ENCODE data around the gene TAF12.
"Not testable (repeated sequence)": the region's sequence is repeated elsewhere in the genome, so short reads cannot be mapped to it uniquely, and the experiment has no call there.

Gene TAF12

DNA sequence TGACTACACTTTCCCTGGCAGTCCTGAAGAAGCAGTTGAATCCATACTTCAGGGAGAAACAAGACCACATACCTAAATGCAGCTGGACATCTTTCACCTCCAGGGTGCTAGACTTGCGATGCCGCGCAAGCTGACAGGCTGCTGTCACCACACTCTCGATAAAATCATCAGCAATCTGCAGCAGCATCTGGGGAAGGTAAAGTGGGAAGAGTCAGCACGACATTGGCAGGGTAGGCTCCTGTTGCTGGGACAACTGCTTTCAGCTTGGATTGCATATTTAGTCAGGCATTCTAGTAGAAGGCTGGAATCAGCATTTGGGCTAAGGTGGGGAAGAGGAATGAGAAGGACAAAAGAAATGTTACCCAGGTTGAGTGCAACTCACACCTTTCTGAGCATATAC, 29.7 kb downstream of the TAF12 start:
- ChIA-PET CTCF (no interaction called here), POLR2A (no interaction called here)
- TF ChIP-seq FOXM1 (IDR thresholded peaks at IDR 0.05; ENCODE audit: borderline replicate concordance) (no peak), NFRKB (IDR thresholded peaks at IDR 0.05) (no peak), CTBP1 (IDR thresholded peaks at IDR 0.05; ENCODE audit: borderline replicate concordance) (no peak), BHLHE40 (IDR thresholded peaks at IDR 0.05; ENCODE audit: borderline replicate concordance) (no peak), TARDBP (IDR thresholded peaks at IDR 0.05) (no peak), SUZ12 (IDR thresholded peaks at IDR 0.05) (no peak), SP1 (IDR thresholded peaks at IDR 0.05) (no peak), FOXK2 (IDR thresholded peaks at IDR 0.05) (no peak), ELF4 (IDR thresholded peaks at IDR 0.05) (no peak), HDGF (IDR thresholded peaks at IDR 0.05; ENCODE audit: borderline replicate concordance) (no peak), L3MBTL2 (conservative IDR thresholded peaks at IDR 0.05) (no peak), ARNT (IDR thresholded peaks at IDR 0.05) (no peak), LEF1 (IDR thresholded peaks at IDR 0.05; ENCODE audit: borderline replicate concordance) (no peak), ZNF384 (IDR thresholded peaks at IDR 0.05) (no peak), FOXA1 (IDR thresholded peaks at IDR 0.05) (no peak)
- TF ChIP-seq, protein P1, sequence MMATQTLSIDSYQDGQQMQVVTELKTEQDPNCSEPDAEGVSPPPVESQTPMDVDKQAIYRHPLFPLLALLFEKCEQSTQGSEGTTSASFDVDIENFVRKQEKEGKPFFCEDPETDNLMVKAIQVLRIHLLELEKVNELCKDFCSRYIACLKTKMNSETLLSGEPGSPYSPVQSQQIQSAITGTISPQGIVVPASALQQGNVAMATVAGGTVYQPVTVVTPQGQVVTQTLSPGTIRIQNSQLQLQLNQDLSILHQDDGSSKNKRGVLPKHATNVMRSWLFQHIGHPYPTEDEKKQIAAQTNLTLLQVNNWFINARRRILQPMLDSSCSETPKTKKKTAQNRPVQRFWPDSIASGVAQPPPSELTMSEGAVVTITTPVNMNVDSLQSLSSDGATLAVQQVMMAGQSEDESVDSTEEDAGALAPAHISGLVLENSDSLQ (IDR thresholded peaks at IDR 0.05), result no peak
- DNase-seq (ENCODE audit: extremely low spot score), result no peak

DNA sequence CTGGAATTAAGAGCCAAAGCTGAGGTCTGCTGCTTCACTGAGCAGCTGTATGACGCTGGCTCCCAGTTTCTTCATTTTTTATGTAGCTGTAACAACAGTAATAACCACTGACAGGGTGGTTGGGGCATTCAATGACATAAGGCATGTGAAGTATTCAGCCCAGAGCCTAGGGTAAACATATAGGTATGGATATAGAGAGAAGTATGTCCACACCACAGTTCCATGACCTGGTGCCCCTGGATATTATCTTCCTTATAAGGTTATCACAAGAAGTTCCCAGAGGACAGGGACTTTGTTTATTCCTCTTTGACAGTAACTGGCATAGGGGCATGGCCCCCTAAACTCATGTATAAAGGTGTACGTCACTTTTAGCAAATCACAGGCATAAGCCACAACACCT, 36.1 kb downstream of the TAF12 start:
- no peak for DNase-seq (ENCODE audit: extremely low spot score)
- TF ChIP-seq FOXK2 (IDR thresholded peaks at IDR 0.05), result no peak
- no peak for TF ChIP-seq SP1 (IDR thresholded peaks at IDR 0.05)
- no peak for TF ChIP-seq ARNT (IDR thresholded peaks at IDR 0.05)
- no peak for TF ChIP-seq ELF4 (IDR thresholded peaks at IDR 0.05)
- TF ChIP-seq LEF1 (IDR thresholded peaks at IDR 0.05; ENCODE audit: borderline replicate concordance), result no peak
- no peak for TF ChIP-seq BHLHE40 (IDR thresholded peaks at IDR 0.05; ENCODE audit: borderline replicate concordance)
- TF ChIP-seq FOXM1 (IDR thresholded peaks at IDR 0.05; ENCODE audit: borderline replicate concordance), result no peak
- no peak for TF ChIP-seq FOXA1 (IDR thresholded peaks at IDR 0.05)
- no peak for TF ChIP-seq CTBP1 (IDR thresholded peaks at IDR 0.05; ENCODE audit: borderline replicate concordance)
- TF ChIP-seq, protein P1 (IDR thresholded peaks at IDR 0.05), result no peak
- TF ChIP-seq HDGF (IDR thresholded peaks at IDR 0.05; ENCODE audit: borderline replicate concordance), result no peak
- TF ChIP-seq L3MBTL2 (conservative IDR thresholded peaks at IDR 0.05), result no peak
- TF ChIP-seq NFRKB (IDR thresholded peaks at IDR 0.05), result no peak
- TF ChIP-seq SUZ12 (IDR thresholded peaks at IDR 0.05), result no peak
- TF ChIP-seq ZNF384 (IDR thresholded peaks at IDR 0.05), result no peak
- no peak for TF ChIP-seq TARDBP (IDR thresholded peaks at IDR 0.05)
- ChIA-PET CTCF (no interaction called here), POLR2A (no interaction called here)

DNA sequence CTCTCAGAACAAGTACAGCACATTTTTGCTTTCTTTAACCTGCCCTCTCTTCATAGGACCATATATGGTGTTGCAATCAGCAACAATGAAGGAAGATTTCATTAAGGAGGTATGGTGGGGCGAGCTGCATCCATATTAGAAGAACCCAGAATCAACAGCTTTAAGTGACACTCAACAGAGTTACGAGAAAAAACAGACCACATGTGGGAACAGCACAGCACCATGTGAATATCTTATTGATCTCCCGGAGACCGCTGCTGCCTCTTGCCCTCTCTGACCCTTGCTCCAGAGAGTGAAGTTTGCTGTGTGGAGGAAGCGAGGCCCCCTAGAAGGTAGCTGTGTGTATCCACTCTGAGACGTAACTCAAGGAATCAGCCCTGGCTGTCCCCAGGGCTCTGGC, 37.9 kb downstream of the TAF12 start:
- POLR2A ChIA-PET, result interaction anchor here (1.7 kb wide), 1 partner anchor 23 kb away, joined by 8 read pairs; no protein-coding TSS in a partner anchor
- TF ChIP-seq BHLHE40 (IDR thresholded peaks at IDR 0.05; ENCODE audit: borderline replicate concordance) (no peak), HDGF (IDR thresholded peaks at IDR 0.05; ENCODE audit: borderline replicate concordance) (no peak), FOXK2 (IDR thresholded peaks at IDR 0.05) (no peak), TARDBP (IDR thresholded peaks at IDR 0.05) (no peak), L3MBTL2 (conservative IDR thresholded peaks at IDR 0.05) (no peak), LEF1 (IDR thresholded peaks at IDR 0.05; ENCODE audit: borderline replicate concordance) (no peak), ARNT (IDR thresholded peaks at IDR 0.05) (no peak), SP1 (IDR thresholded peaks at IDR 0.05) (no peak), FOXA1 (IDR thresholded peaks at IDR 0.05) (no peak), ZNF384 (IDR thresholded peaks at IDR 0.05) (no peak)
- TF ChIP-seq, protein P1 (IDR thresholded peaks at IDR 0.05), result no peak
- no peak for DNase-seq (ENCODE audit: extremely low spot score)
- CTCF ChIA-PET, result no interaction called here

DNA sequence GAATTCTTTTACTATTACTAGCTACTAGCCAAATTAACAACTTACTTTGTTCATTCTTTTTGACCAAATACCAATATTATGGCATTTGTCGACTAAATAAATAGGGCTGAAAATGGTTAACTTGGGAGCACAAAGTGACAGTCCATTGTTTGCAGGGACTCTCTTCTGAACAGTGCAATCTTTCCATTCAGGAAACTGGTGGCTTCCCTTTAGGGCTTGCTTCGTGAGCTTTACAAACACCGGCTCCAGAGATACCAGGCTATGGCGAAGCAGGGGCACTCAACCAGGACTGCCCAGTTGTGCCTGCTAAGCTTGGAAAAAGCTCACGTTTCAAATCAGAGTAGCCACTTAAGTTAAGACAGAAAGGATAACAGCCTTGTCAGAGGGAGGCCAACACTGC, 38.5 kb downstream of the TAF12 start:
- TF ChIP-seq SUZ12 (IDR thresholded peaks at IDR 0.05) (no peak), LEF1 (IDR thresholded peaks at IDR 0.05; ENCODE audit: borderline replicate concordance) (no peak), TARDBP (IDR thresholded peaks at IDR 0.05) (no peak), NFRKB (IDR thresholded peaks at IDR 0.05) (no peak)
- CTCF ChIA-PET, result interaction anchor here (0.6 kb wide), 1 partner anchor 16 kb away, joined by 4 read pairs; no protein-coding TSS in a partner anchor
- POLR2A ChIA-PET, result interaction anchor here (1.7 kb wide), 1 partner anchor 23 kb away, joined by 8 read pairs; no protein-coding TSS in a partner anchor
- DNase-seq (ENCODE audit: extremely low spot score), result no peak

DNA sequence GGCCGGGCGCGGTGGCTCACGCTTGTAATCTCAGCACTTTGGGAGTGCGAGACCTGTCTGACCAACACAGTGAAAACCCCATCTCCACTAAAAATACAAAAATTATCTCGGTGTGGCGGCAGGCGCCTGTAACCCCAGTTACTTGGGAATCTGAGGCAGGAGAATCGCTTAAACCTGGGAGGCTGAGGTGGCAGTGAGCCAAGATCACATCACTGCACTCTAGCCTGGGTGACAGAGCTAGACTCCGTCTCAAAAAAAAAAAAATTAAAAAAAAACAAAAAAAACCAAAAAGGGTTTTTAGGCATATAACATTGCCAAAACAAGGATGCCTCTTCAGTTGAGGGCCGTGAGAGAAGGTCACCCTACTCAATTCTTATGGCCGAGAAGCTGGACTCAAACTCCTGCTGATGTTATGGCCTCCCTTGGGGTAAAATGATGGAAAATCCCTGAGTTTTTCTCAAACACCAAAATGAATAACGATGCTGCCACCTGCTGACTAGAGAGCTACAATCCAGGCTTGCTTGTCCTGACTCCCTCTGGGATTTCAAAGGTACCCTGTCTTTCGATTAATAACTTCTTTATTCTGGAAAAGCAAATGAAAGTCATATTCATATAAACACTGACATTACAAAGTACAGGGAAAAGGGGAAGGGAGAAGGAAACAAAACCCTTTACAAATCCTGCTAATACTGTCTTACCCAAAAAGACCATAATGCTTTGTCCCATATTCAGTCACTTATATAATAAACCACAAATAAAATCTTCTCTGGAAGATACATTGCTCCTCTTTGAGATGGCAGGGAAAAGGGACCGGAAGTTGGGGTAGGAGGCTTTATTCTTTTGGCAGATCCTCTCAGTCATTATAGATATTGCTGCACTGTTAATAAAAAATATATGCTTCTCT, 40.1 kb downstream of the TAF12 start:
- TF ChIP-seq ZNF384 (IDR thresholded peaks at IDR 0.05), result peak; percentile 93
- TF ChIP-seq HDGF (IDR thresholded peaks at IDR 0.05; ENCODE audit: borderline replicate concordance), result no peak
- ChIA-PET POLR2A (interaction anchor here (1.0 to 3.0 kb wide), 3 partner anchors 21 to 274 kb away, joined by 3 to 29 read pairs (median 3); partner anchors contain the start of gene RNU11), CTCF (interaction anchor here (0.6 to 1.1 kb wide), 8 partner anchors 16 to 194 kb away, joined by 3 to 6 read pairs (median 3); no protein-coding TSS in a partner anchor)
- DNase-seq (ENCODE audit: extremely low spot score), result peak; percentile 84

DNA sequence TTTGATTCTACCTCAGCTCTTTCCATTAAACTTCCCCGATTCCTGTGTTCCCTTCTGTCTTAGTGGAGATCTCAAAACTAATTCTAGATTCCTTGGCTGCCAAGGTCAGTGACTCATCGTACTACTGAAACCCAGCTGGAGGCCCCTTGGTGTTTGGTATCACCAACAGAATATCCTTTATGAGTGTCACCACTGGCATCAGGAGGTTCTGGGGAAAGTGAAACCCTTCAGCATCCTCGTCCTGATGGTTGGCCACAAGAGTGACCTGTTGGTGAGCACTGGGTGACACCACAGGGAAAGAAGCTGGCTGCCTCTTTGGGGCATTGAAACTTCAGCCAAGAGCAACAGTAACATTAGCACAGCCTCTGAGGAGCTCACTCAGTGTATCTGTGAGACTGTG, 41.2 kb downstream of the TAF12 start:
- POLR2A ChIA-PET, result interaction anchor here (3.0 kb wide), 1 partner anchor 20 kb away, joined by 29 read pairs; no protein-coding TSS in a partner anchor
- CTCF ChIA-PET, result interaction anchor here (0.6 kb wide), 1 partner anchor 638 kb away, joined by 3 read pairs; no protein-coding TSS in a partner anchor
- no peak for DNase-seq (ENCODE audit: extremely low spot score)
- TF ChIP-seq CTBP1 (IDR thresholded peaks at IDR 0.05; ENCODE audit: borderline replicate concordance) (no peak), ARNT (IDR thresholded peaks at IDR 0.05) (no peak), FOXM1 (IDR thresholded peaks at IDR 0.05; ENCODE audit: borderline replicate concordance) (no peak), ZNF384 (IDR thresholded peaks at IDR 0.05) (no peak), BHLHE40 (IDR thresholded peaks at IDR 0.05; ENCODE audit: borderline replicate concordance) (no peak), HDGF (IDR thresholded peaks at IDR 0.05; ENCODE audit: borderline replicate concordance) (no peak), FOXA1 (IDR thresholded peaks at IDR 0.05) (no peak), ELF4 (IDR thresholded peaks at IDR 0.05) (no peak), L3MBTL2 (conservative IDR thresholded peaks at IDR 0.05) (no peak), LEF1 (IDR thresholded peaks at IDR 0.05; ENCODE audit: borderline replicate concordance) (no peak), NFRKB (IDR thresholded peaks at IDR 0.05) (no peak), FOXK2 (IDR thresholded peaks at IDR 0.05) (no peak), SUZ12 (IDR thresholded peaks at IDR 0.05) (no peak), TARDBP (IDR thresholded peaks at IDR 0.05) (no peak), SP1 (IDR thresholded peaks at IDR 0.05) (no peak)
- TF ChIP-seq, protein P1 (IDR thresholded peaks at IDR 0.05), result no peak

DNA sequence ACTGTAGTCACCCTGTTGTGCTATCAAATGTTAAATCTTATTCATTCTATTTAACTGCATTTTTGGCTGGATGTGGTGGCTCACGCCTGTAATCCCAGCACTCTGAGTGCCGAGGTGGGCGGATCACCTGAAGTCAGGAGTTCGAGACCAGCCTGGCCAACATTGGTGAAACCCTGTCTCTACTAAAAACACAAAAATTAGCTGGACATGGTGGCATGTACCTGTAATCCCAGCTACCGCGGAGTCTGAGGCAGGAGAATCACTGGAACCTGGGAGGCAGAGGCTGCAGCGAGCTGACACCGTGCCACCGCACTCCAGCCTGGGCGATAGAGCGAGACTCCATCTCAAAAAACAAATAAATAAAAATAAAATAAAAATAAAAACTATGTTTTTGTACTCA, 46.6 kb downstream of the TAF12 start:
- CTCF ChIA-PET, result not testable (repeated sequence)
- POLR2A ChIA-PET, result interaction anchor here (0.6 to 2.3 kb wide), 2 partner anchors 15 to 850 kb away, joined by 3 to 9 read pairs; no protein-coding TSS in a partner anchor

More for the DNA sequence above, 46.6 kb downstream of the TAF12 start:
- DNase-seq (ENCODE audit: extremely low spot score), result not testable (repeated sequence)
